Measurements from ENCODE around the gene CYLD. TPM values are rescaled to one million over a fixed set of nuclear protein-coding genes. Genes with fewer than 3 reads are reported as not detected.

The CYLD gene
- total and polyA plus RNA-seq, 2 of the 4 experiments (the other 2 are of a cell fraction): 16.2 to 37.3 TPM

GRCh38 chr16:50837324-50837723, 95.4 kb downstream of the CYLD start:
- H4K8ac ChIP-seq (ENCODE audit: low read depth in 2 of 2, low read length in 2 of 2): no peak overlapping the region
- WGBS, 2 experiments (ENCODE audit: extremely low coverage in 2 of 2, insufficient read length in 1 of 2): no CpG with 5 or more reads among the region's 2 CpGs
- H3K27me3 ChIP-seq (ENCODE audit: control insufficient read depth, insufficient read depth, low read length): peaks cover 29% of the 10 kb centered on the region
- in situ Hi-C loops (cut with MboI; ENCODE audit: low sequenced_read_pairs): no loop called here
- H3K23ac ChIP-seq (ENCODE audit: low read depth, low read length): no peak overlapping the region
- no peak overlapping the region for H3K27ac ChIP-seq (ENCODE audit: insufficient read depth, low read length)
- CTCF ChIA-PET: no interaction called here
- no peak for ATAC-seq (ENCODE audit: low read depth)
- no peak overlapping the region for H4K5ac ChIP-seq (ENCODE audit: low read depth, low read length)
- intact Hi-C loops (cut with micrococcal nuclease): no loop called here
- H3K4me2 ChIP-seq (ENCODE audit: low read depth, low read length): no peak overlapping the region
- H3K4me3 ChIP-seq (ENCODE audit: insufficient read depth, low read depth, low read length): no peak overlapping the region
- H2AK9ac ChIP-seq (replicated peaks; ENCODE audit: low read depth, low read length, poor library complexity): no peak overlapping the region
- no peak for DNase-seq
- no peak for TF ChIP-seq CEBPB (IDR thresholded peaks at IDR 0.05; ENCODE audit: low read depth, low read length)
- TF ChIP-seq CHD1 (IDR thresholded peaks at IDR 0.05; ENCODE audit: low read depth, low read length): no peak
- no peak for TF ChIP-seq MAZ (IDR thresholded peaks at IDR 0.05; ENCODE audit: borderline replicate concordance, low read depth, low read length)
- no peak for TF ChIP-seq SMC3 (IDR thresholded peaks at IDR 0.05; ENCODE audit: low read depth, low read length)
- no peak for TF ChIP-seq POLR2A (IDR thresholded peaks at IDR 0.05; ENCODE audit: low read depth, low read length)
- TF ChIP-seq BHLHE40 (IDR thresholded peaks at IDR 0.05; ENCODE audit: low read depth, low read length): no peak
- no peak for TF ChIP-seq RCOR1 (IDR thresholded peaks at IDR 0.05; ENCODE audit: insufficient replicate concordance, low read length)
- no peak for TF ChIP-seq MAFK (IDR thresholded peaks at IDR 0.05; ENCODE audit: low read depth, low read length)
- no peak for TF ChIP-seq NFE2L2 (IDR thresholded peaks at IDR 0.05; ENCODE audit: low read depth, low read length)
- no peak for TF ChIP-seq USF2 (IDR thresholded peaks at IDR 0.05; ENCODE audit: low read depth, low read length)
- TF ChIP-seq MXI1 (IDR thresholded peaks at IDR 0.05; ENCODE audit: borderline replicate concordance, low read depth, low read length): no peak
- TF ChIP-seq FOS (IDR thresholded peaks at IDR 0.05; ENCODE audit: low read depth, low read length): no peak
- TF ChIP-seq CTCF (conservative IDR thresholded peaks at IDR 0.05; ENCODE audit: low read depth, low read length): no peak
- no peak for TF ChIP-seq ELK1 (IDR thresholded peaks at IDR 0.05; ENCODE audit: borderline replicate concordance, low read depth, low read length)
- TF ChIP-seq RFX5 (IDR thresholded peaks at IDR 0.05; ENCODE audit: low read depth, low read length): no peak
- H3K18ac ChIP-seq (ENCODE audit: low read depth, low read length): no peak overlapping the region
- no peak overlapping the region for H3K4ac ChIP-seq (ENCODE audit: low read depth, low read length)
- POLR2A ChIA-PET (ENCODE audit: unreplicated experiment): interaction anchor here (0.6 kb wide), 1 partner anchor 1039 kb away, joined by 3 read pairs; no protein-coding TSS in a partner anchor
- H2BK120ac ChIP-seq (ENCODE audit: low read depth, low read length): no peak overlapping the region
- no peak overlapping the region for H4K91ac ChIP-seq (ENCODE audit: insufficient read depth, low read depth, low read length)
- H2BK20ac ChIP-seq (ENCODE audit: low read depth, low read length): no peak overlapping the region
- H3K9me3 ChIP-seq (ENCODE audit: control insufficient read depth, insufficient read depth, low read length): no peaks in the 10 kb centered on the region; the same call in 1 of the 2 replicates
- H3K4me1 ChIP-seq (ENCODE audit: control insufficient read depth, insufficient read depth, low read length): no peaks in the 10 kb centered on the region; the same call in 1 of the 2 replicates
- no peaks in the 10 kb centered on the region for H3K9me1 ChIP-seq (ENCODE audit: insufficient read depth, low read length)
- H2BK5ac ChIP-seq (ENCODE audit: low read depth, low read length, poor library complexity, severe bottlenecking): no peak overlapping the region
- no peak overlapping the region for H3K9ac ChIP-seq (ENCODE audit: low read depth, low read length)
- no peak overlapping the region for H2BK15ac ChIP-seq (ENCODE audit: low read depth, low read length)
- BruUV-seq (replicated peaks): no TSS peak
- H2AFZ ChIP-seq (replicated peaks; ENCODE audit: low read length, poor library complexity): no peak overlapping the region
- no peaks in the 10 kb centered on the region for H3K36me3 ChIP-seq (ENCODE audit: control insufficient read depth, insufficient read depth, low read length)
- no peak overlapping the region for H2AK5ac ChIP-seq (ENCODE audit: low read depth, low read length)
- H3K79me1 ChIP-seq (ENCODE audit: low read depth in 1 of 2, low read length in 2 of 2): no peaks in the 10 kb centered on the region
- dilution Hi-C loops (cut with HindIII; ENCODE audit: low sequenced_read_pairs, unreplicated experiment): no loop called here
- H3K56ac ChIP-seq (ENCODE audit: extremely low read depth, insufficient read depth, low read length): no peak overlapping the region
- H4K20me1 ChIP-seq (ENCODE audit: insufficient read depth, low read length): no peaks in the 10 kb centered on the region
- H3K14ac ChIP-seq (replicated peaks; ENCODE audit: low read depth, low read length): no peak overlapping the region

Measured in IMR-90 (cell line).